ENCODE data around the gene SEMA4D. TPM values are rescaled to one million over a fixed set of nuclear protein-coding genes. Genes with fewer than 3 reads are reported as not detected.

SEMA4D gene
- polyA plus RNA-seq, 1 donor: 21.1 TPM

- no peak for DNase-seq (ENCODE audit: low read depth)
Observed at GRCh38 chr9:89430995-89431394, 66.9 kb downstream of the SEMA4D start.

GRCh38 chr9:89428901-89429890 is 68.7 kb downstream of the SEMA4D start:
- no peak for DNase-seq (ENCODE audit: low read depth)

- DNase-seq (ENCODE audit: low read depth): no peak
Observed at GRCh38 chr9:89428222-89428761, 69.6 kb downstream of the SEMA4D start.

- no peak for DNase-seq (ENCODE audit: low read depth)
Observed at GRCh38 chr9:89427621-89428221, 70.2 kb downstream of the SEMA4D start.

GRCh38 chr9:89426384-89426961 is 71.4 kb downstream of the SEMA4D start:
- no peak for DNase-seq (ENCODE audit: low read depth)

GRCh38 chr9:89425921-89426383 is 72.0 kb downstream of the SEMA4D start:
- no peak for DNase-seq (ENCODE audit: low read depth)

- no peak for DNase-seq (ENCODE audit: low read depth)
Observed at GRCh38 chr9:89425024-89425805, 72.7 kb downstream of the SEMA4D start.

- no peak for DNase-seq (ENCODE audit: low read depth)
Observed at GRCh38 chr9:89422151-89422975, 75.5 kb downstream of the SEMA4D start.

- DNase-seq (ENCODE audit: low read depth): no peak
Observed at GRCh38 chr9:89421595-89421994, 76.3 kb downstream of the SEMA4D start.

- no peak for DNase-seq (ENCODE audit: low read depth)
Observed at GRCh38 chr9:89420397-89421178, 77.3 kb downstream of the SEMA4D start.

- DNase-seq (ENCODE audit: low read depth): no peak
Observed at GRCh38 chr9:89419978-89420394, 77.9 kb downstream of the SEMA4D start.

- DNase-seq (ENCODE audit: low read depth): no peak
Observed at GRCh38 chr9:89418882-89419640, 78.9 kb downstream of the SEMA4D start.

- DNase-seq (ENCODE audit: low read depth): no peak
Observed at GRCh38 chr9:89418474-89418845, 79.5 kb downstream of the SEMA4D start.

- DNase-seq (ENCODE audit: low read depth): no peak
Observed at GRCh38 chr9:89417832-89418473, 80.0 kb downstream of the SEMA4D start.

GRCh38 chr9:89414670-89415324 is 83.1 kb downstream of the SEMA4D start:
- no peak for DNase-seq (ENCODE audit: low read depth)

- DNase-seq (ENCODE audit: low read depth): no peak
Observed at GRCh38 chr9:89413963-89414638, 83.8 kb downstream of the SEMA4D start.

- DNase-seq (ENCODE audit: low read depth): no peak
Observed at GRCh38 chr9:89412951-89413350, 85.0 kb downstream of the SEMA4D start.

Data from forelimb muscle (tissue), 1 donor.